OCI-LY7 (cell line): ENCODE results near the gene MRFAP1.

ENCODE experiments used
- CTCF ChIP-seq: fragments of 200-600 bp; sonication (generic); conservative IDR thresholded peaks from 2 replicates; pipeline ENCODE4 v1.5.1; 2014; ENCODE audit warnings: mild to moderate bottlenecking, antibody characterized with exemption, low read length, moderate library complexity, mixed read lengths
- EZH2phosphoT487 ChIP-seq: fragments of 200-600 bp; sonication (generic); IDR thresholded peaks from 2 replicates; pipeline ENCODE4 v1.6.1; 2018; ENCODE audit warnings: low read depth, borderline replicate concordance, mild to moderate bottlenecking, mixed run types, antibody characterized with exemption, low read length, moderate library complexity, mixed read lengths

GRCh38 chr4:6607368-6608055, 33.0 kb upstream of the MRFAP1 start:
- TF ChIP-seq CTCF, result no peak
- no peak for TF ChIP-seq EZH2phosphoT487
